Transverse colon (tissue), 4 donors: ENCODE measurements around the gene CACNA1B. TPM values are rescaled to one million over a fixed set of nuclear protein-coding genes. Genes with fewer than 3 reads are reported as not detected.
A peak's percentile ranks its signal among the peaks of the same experiment; 100 is the strongest.

Experiments
- DNase-seq: peaks from one replicate; pipeline ENCODE4 v3.0.0-alpha.2; 2019
- H3K27ac ChIP-seq, 4 donors: fragments of 200-600 bp; sonication (generic); 2 replicates each; pipeline ENCODE4 v1.5.1; 2016 to 2018; ENCODE audit warnings: inconsistent platforms in 4 of 4
- H3K27me3 ChIP-seq: fragments of 200-600 bp; sonication (generic); 2 replicates; pipeline ENCODE4 v1.5.1; 2017; ENCODE audit warnings: inconsistent platforms
- H3K36me3 ChIP-seq, 4 donors: fragments of 200-600 bp; sonication (generic); 2 replicates each; pipeline ENCODE4 v1.5.1; 2017 to 2019; ENCODE audit warnings: inconsistent platforms in 4 of 4
- H3K4me1 ChIP-seq, 4 donors: fragments of 200-600 bp; sonication (generic); 2 replicates each; pipeline ENCODE4 v1.5.1; 2017 to 2020; ENCODE audit warnings: inconsistent platforms in 4 of 4
- H3K4me3 ChIP-seq, 4 donors: fragments of 200-600 bp; sonication (generic); 1 replicate in 1 of 4; 2 replicates in 3 of 4; pipeline versions ENCODE4 v1.5.1 to v1.6.1; 2017 to 2019; ENCODE audit warnings: inconsistent platforms in 4 of 4
- H3K9me3 ChIP-seq, 2 donors: fragments of 200-600 bp; sonication (generic); 2 replicates each; pipeline ENCODE4 v1.5.1; 2017 to 2019; ENCODE audit warnings: inconsistent platforms in 2 of 2
- EP300 ChIP-seq: sonication (generic); formaldehyde crosslinking; IDR thresholded peaks from one replicate; pipeline ENCODE4 v1.6.1; 2017; ENCODE audit warnings: antibody characterized with exemption, low read depth
- POLR2A ChIP-seq: fragments of 450-650 bp; IDR thresholded peaks from one replicate; pipeline ENCODE4 v1.6.1; 2016; ENCODE audit warnings: antibody characterized with exemption, mild to moderate bottlenecking, moderate library complexity
- POLR2AphosphoS5 ChIP-seq, 3 donors: sonication (generic); formaldehyde crosslinking; IDR thresholded peaks; one replicate each; pipeline ENCODE4 v1.6.1; 2016; ENCODE audit warnings: antibody characterized with exemption in 3 of 3
- WGBS, 2 donors: methylation state at CpG; one replicate each; pipeline ENCODE4 v1.1.5; 2018; ENCODE audit warnings: low coverage in 1 of 2; 5-methylcytosine and 5-hydroxymethylcytosine counted together
- in situ Hi-C, 4 donors: fragments of 200-750 bp; cut with MboI; loops; one replicate each; pipeline versions ENCODE4 v1.15.0 to v1.15.1; 2017; ENCODE audit warnings: low sequenced_read_pairs in 3 of 4, low pct_ligation_motif_present in 1 of 4, low pct_unique_long_range_greater_than_20kb in 1 of 4
- intact Hi-C: fragments of 100-400 bp; cut with DNase I; formaldehyde crosslinking; loops from one replicate; pipeline ENCODE4 v1.15.1; 2023; ENCODE audit warnings: low total_unique reads
- total RNA-seq, 4 donors: library from RNA; depleted of rRNA; stranded (reverse); fragments of >200 nt; gene quantifications; one replicate each; pipeline ENCODE4 v1.1.0, GENCODE V29; 2016
- TF ChIP-seq, protein P1 (sequence below), 5 experiments: fragments of 200-600 bp in 3 of 5; fragments of 450-650 bp in 2 of 5; sonication (generic) in 3 of 5; IDR thresholded peaks; 1 replicate in 2 of 5; 2 replicates in 3 of 5; pipeline ENCODE4 v1.5.1; 2016 to 2017; ENCODE audit warnings: antibody characterized with exemption in 5 of 5, inconsistent platforms in 3 of 5, mild to moderate bottlenecking in 2 of 5, moderate library complexity in 1 of 5

CACNA1B gene
- total RNA-seq, 4 donors from 2014 or later = 0.27 to 0.40 (median 0.35) TPM

DNA sequence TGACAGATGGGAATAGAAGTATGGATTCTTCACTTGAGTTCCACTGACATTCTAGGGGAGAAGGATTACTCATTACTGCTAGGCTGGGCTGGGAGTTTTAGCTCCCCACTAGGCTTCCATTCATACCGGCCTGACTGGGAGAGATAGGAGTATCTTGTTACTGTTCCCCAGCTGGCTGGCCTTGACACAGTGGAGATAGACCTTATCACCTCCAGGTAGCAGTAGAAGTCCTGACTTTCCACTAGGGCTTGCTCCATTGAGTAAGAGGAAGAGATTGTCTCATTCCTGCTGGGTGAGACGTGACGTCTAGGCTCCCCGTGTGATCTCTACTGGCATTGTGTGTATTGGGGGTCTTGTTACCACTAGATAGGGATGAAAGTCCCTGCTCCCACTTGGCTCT is 156.4 kb downstream of the CACNA1B start:
- intact Hi-C loops (no loop called here), in situ Hi-C loops (no loop called here)
- no peaks in the 10 kb centered on the region for H3K36me3 ChIP-seq
- DNase-seq = no peak
- no peak overlapping the region for H3K27ac ChIP-seq
- H3K4me1 ChIP-seq = no peaks in the 10 kb centered on the region
- H3K27me3 ChIP-seq = peaks cover 52% of the 10 kb centered on the region
- 92% methylated on average over 4 of the region's 4 CpGs; no CpG with 5 or more reads in 1 of the 2 donors for WGBS, 2 donors
- TF ChIP-seq POLR2AphosphoS5 (IDR thresholded peaks at IDR 0.05) (no peak), EP300 (no peak), POLR2A (no peak)
- TF ChIP-seq, protein P1, sequence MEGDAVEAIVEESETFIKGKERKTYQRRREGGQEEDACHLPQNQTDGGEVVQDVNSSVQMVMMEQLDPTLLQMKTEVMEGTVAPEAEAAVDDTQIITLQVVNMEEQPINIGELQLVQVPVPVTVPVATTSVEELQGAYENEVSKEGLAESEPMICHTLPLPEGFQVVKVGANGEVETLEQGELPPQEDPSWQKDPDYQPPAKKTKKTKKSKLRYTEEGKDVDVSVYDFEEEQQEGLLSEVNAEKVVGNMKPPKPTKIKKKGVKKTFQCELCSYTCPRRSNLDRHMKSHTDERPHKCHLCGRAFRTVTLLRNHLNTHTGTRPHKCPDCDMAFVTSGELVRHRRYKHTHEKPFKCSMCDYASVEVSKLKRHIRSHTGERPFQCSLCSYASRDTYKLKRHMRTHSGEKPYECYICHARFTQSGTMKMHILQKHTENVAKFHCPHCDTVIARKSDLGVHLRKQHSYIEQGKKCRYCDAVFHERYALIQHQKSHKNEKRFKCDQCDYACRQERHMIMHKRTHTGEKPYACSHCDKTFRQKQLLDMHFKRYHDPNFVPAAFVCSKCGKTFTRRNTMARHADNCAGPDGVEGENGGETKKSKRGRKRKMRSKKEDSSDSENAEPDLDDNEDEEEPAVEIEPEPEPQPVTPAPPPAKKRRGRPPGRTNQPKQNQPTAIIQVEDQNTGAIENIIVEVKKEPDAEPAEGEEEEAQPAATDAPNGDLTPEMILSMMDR (IDR thresholded peaks at IDR 0.05) = no peak
- no peak overlapping the region for H3K4me3 ChIP-seq
- H3K9me3 ChIP-seq = no peaks in the 10 kb centered on the region

DNA sequence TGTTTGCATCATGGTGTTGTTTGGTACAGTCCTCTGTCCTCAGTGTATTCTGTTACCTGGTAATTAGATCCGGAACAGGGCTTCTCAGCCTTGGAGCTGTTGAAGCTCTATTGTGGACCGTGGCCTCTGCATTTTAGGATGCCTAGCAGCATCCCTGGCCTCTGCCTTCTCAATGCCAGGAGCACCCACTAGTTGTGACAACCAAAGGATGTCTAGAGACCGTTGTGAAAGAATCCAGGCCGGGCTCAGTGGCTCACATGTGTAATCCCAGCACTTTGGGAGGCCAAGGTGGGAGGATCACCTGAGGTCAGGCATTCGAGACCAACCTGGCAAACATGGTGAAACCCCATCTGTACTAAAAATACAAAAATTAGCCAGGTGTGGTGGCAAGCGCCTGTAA is 159.6 kb downstream of the CACNA1B start:
- no peaks in the 10 kb centered on the region for H3K4me1 ChIP-seq
- WGBS, 2 donors = 75% methylated on average over 6 of the region's 6 CpGs; no CpG with 5 or more reads in 1 of the 2 donors
- intact Hi-C loops (no loop called here), in situ Hi-C loops (no loop called here)
- DNase-seq = no peak
- no peak overlapping the region for H3K4me3 ChIP-seq
- no peak for TF ChIP-seq POLR2A
- no peak for TF ChIP-seq EP300
- TF ChIP-seq POLR2AphosphoS5 (IDR thresholded peaks at IDR 0.05) = no peak
- TF ChIP-seq, protein P1 (IDR thresholded peaks at IDR 0.05) = no peak
- no peaks in the 10 kb centered on the region for H3K9me3 ChIP-seq
- no peak overlapping the region for H3K27ac ChIP-seq
- no peaks in the 10 kb centered on the region for H3K36me3 ChIP-seq
- peaks cover 27% of the 10 kb centered on the region for H3K27me3 ChIP-seq

DNA sequence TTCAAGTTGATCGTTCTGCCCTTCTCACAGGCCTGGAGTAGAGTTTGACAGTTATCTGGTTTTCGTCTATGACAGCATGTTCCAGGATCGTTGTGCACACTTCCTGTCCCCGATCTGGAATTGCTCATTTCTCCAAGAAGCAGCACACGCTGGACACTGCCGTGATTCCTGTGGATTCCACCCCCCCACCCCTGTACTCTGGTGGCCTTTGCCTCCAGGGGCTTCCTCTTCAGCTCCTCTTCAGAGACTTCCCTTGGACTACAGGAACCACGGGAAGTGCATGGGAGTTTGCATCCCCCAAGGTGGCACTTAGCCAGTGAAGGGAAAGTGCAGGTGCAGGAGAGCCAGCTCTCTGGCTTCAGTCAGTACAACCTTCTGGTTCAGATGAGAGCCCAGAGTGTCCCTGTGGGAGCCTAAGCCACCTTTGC is 160.7 kb downstream of the CACNA1B start:
- no peak for DNase-seq
- Histone ChIP-seq H3K9me3 (no peaks in the 10 kb centered on the region), H3K4me3 (no peak overlapping the region), H3K36me3 (no peaks in the 10 kb centered on the region), H3K27ac (no peak overlapping the region), H3K27me3 (peaks cover 21% of the 10 kb centered on the region), H3K4me1 (no peaks in the 10 kb centered on the region)
- intact Hi-C loops = no loop called here
- TF ChIP-seq, protein P1 (IDR thresholded peaks at IDR 0.05) = no peak
- TF ChIP-seq POLR2AphosphoS5 (IDR thresholded peaks at IDR 0.05) = peak in 1 of 3 donors; percentile 24
- 34 to 44% methylated on average over 6 of the region's 7 CpGs for WGBS, 2 donors
- in situ Hi-C loops = no loop called here

DNA sequence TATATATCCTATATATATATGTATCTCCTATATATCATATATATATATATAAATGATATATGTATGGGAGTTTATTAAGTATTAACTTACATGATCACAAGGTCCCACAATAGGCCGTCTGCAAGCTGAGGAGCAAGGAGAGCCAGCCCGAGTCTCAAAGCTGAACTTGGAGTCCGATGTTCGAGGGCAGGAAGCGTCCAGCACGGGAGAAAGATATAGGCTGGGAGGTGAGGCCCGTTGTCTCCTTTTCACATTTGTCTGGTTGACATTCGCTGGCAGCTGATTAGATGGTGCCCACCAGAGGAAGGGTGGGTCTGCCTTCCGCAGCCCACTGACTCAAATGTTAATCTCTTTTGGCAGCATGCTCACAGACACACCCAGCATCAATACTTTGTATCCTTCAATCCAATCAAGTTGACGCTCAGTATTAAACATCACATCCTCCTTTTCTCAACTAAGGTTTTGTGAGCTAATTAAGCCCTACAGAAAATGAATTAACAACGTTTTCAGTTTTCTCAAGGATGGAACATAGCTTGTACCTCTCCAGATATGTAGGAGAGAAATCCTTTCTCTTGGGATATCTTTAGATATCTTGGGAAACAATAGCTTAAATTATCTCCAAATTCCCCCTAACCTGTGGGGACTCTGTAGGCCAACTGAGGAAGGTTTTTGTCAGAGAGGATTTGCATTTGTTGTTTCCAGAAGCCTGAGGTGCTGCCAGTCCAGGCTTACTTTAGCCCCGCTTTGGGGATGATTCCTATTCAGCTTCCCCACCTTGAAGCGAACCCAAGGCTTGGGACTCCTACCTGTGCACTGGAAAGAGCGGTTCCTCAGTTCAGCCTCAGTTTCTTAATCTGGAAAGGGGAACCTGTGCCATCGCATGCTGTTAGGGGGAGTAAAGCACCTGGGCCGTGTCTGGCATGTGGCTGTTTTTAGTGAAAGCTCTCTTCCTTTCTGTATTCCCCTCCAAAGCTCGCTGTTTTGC is 163.2 kb downstream of the CACNA1B start:
- Histone ChIP-seq H3K27ac (no peak overlapping the region), H3K27me3 (peaks cover 7% of the 10 kb centered on the region), H3K36me3 (no peaks in the 10 kb centered on the region), H3K4me3 (no peak overlapping the region), H3K4me1 (no peaks in the 10 kb centered on the region), H3K9me3 (no peaks in the 10 kb centered on the region)
- 74 to 87% methylated on average over 10 to 17 of the region's 17 CpGs for WGBS, 2 donors
- in situ Hi-C loops = no loop called here
- DNase-seq = no peak
- TF ChIP-seq POLR2A = no peak
- no peak for TF ChIP-seq POLR2AphosphoS5 (IDR thresholded peaks at IDR 0.05)
- TF ChIP-seq, protein P1 (IDR thresholded peaks at IDR 0.05) = no peak
- TF ChIP-seq EP300 = no peak
- intact Hi-C loops = no loop called here
